ENCODE data around the gene SLC16A5.

DNA sequence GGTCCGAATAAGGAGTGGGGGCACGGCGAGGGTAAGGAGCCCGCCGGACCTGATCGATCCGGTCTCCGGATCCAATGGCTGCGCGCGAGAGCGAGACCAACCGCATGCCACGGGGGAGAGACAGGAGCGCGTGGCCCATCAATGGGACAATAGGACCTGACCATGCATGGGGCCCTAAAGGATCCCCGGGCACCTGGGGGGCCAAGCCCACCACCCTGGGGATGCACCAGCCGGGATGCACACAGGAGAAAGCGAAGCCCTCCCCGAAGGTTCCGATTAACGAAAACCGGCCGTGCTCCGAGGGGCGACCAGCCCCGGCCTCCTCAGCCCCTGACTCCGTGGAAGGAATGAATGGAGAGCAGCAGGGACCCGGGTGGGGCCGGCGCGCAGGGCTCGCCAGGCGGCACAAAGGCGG is 66.0 kb downstream of the SLC16A5 start:
- TF ChIP-seq ELF4 (IDR thresholded peaks at IDR 0.05) (no peak), SP1 (IDR thresholded peaks at IDR 0.05) (no peak), FOXA1 (IDR thresholded peaks at IDR 0.05) (no peak), HDGF (IDR thresholded peaks at IDR 0.05; ENCODE audit: borderline replicate concordance) (no peak), FOXM1 (IDR thresholded peaks at IDR 0.05; ENCODE audit: borderline replicate concordance) (no peak), FOXK2 (IDR thresholded peaks at IDR 0.05) (no peak), SUZ12 (IDR thresholded peaks at IDR 0.05) (no peak), NFRKB (IDR thresholded peaks at IDR 0.05) (no peak), ZNF384 (IDR thresholded peaks at IDR 0.05) (no peak), BHLHE40 (IDR thresholded peaks at IDR 0.05; ENCODE audit: borderline replicate concordance) (no peak), L3MBTL2 (conservative IDR thresholded peaks at IDR 0.05) (no peak)
- TF ChIP-seq, protein P1, sequence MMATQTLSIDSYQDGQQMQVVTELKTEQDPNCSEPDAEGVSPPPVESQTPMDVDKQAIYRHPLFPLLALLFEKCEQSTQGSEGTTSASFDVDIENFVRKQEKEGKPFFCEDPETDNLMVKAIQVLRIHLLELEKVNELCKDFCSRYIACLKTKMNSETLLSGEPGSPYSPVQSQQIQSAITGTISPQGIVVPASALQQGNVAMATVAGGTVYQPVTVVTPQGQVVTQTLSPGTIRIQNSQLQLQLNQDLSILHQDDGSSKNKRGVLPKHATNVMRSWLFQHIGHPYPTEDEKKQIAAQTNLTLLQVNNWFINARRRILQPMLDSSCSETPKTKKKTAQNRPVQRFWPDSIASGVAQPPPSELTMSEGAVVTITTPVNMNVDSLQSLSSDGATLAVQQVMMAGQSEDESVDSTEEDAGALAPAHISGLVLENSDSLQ (IDR thresholded peaks at IDR 0.05), result no peak

Measured in HEK293T (cell line).